B cell (primary cell): ENCODE data around the gene LMAN1L. TPM values are rescaled to one million over a fixed set of nuclear protein-coding genes. Genes with fewer than 3 reads are reported as not detected.

ENCODE experiments used
- ATAC-seq: fragments of 200-7000 bp; cut with Tn5 transposase; one replicate; pipeline ENCODE4 v1.10.0; 2021; ENCODE audit warnings: low read depth, mild to moderate bottlenecking, moderate number of reproducible peaks, moderate library complexity
- CTCF ChIA-PET: fragments of 350-600 bp; sonication (Branson Sonifier 250); formaldehyde crosslinking; loops from one replicate; lab custom pipeline; 2021; ENCODE audit warnings: antibody characterized with exemption, inconsistent platforms; lab: Charles Lee
- POLR2A ChIA-PET: fragments of 350-600 bp; sonication (Branson Sonifier 250); formaldehyde crosslinking; loops from one replicate; lab custom pipeline; 2021; ENCODE audit warnings: antibody characterized with exemption; lab: Charles Lee
- DNase-seq: peaks from one replicate; pipeline ENCODE4 v3.0.0; 2013
- H2AFZ ChIP-seq: 2 replicates; pipeline ENCODE4 v1.6.1; 2012; ENCODE audit warnings: mild to moderate bottlenecking, low read depth, low read length; ENCODE audit not compliant: insufficient read depth, poor library complexity, severe bottlenecking
- H3K27ac ChIP-seq, 2 donors: 1 replicate in 1 of 2; 2 replicates in 1 of 2; pipeline ENCODE4 v1.5.1; 2012 to 2013; ENCODE audit warnings: low read length in 2 of 2, mild to moderate bottlenecking in 2 of 2, moderate library complexity in 1 of 2
- H3K27me3 ChIP-seq, 4 experiments: fragments of 200-600 bp in 1 of 4; sonication (generic) in 1 of 4; replicated peaks in 1 of 4; 1 replicate in 2 of 4; 2 replicates in 2 of 4; pipeline versions ENCODE4 v1.6.1 to v1.7.0; 2013 to 2016; ENCODE audit warnings: low read length in 3 of 4, mild to moderate bottlenecking in 2 of 4, mixed read lengths in 1 of 4, moderate library complexity in 1 of 4; ENCODE audit not compliant: insufficient read depth in 4 of 4, control insufficient read depth in 3 of 4; ENCODE audit errors: control extremely low read depth in 1 of 4
- H3K36me3 ChIP-seq, 2 experiments: replicated peaks in 1 of 2; 1 replicate in 1 of 2; 2 replicates in 1 of 2; pipeline versions ENCODE4 v1.6.1 to v1.7.1; 2013; ENCODE audit warnings: low read length in 1 of 2; ENCODE audit not compliant: insufficient read depth in 2 of 2, control insufficient read depth in 1 of 2; ENCODE audit errors: control extremely low read depth in 1 of 2, extremely low read depth in 1 of 2
- H3K4me1 ChIP-seq, 2 donors: fragments of 200-600 bp in 1 of 2; sonication (generic) in 1 of 2; 1 replicate in 1 of 2; 2 replicates in 1 of 2; pipeline versions ENCODE4 v1.5.1 to v1.6.1; 2013 to 2017; ENCODE audit warnings: low read length in 2 of 2; ENCODE audit not compliant: control insufficient read depth in 2 of 2, insufficient read depth in 2 of 2
- H3K4me2 ChIP-seq: replicated peaks from 2 replicates; pipeline ENCODE3; 2012; ENCODE audit warnings: mild to moderate bottlenecking, low read depth, low read length; ENCODE audit not compliant: poor library complexity, severe bottlenecking
- H3K4me3 ChIP-seq, 5 experiments: fragments of 200-600 bp in 1 of 5; sonication (generic) in 1 of 5; 1 replicate in 3 of 5; 2 replicates in 2 of 5; pipeline versions ENCODE4 v1.5.1 to v1.7.0; 2011 to 2016; ENCODE audit warnings: low read length in 4 of 5, mild to moderate bottlenecking in 4 of 5, low read depth in 2 of 5, control low read depth in 1 of 5, moderate library complexity in 1 of 5; ENCODE audit not compliant: insufficient read depth in 1 of 5; ENCODE audit errors: control extremely low read depth in 1 of 5, extremely low read depth in 1 of 5
- H3K79me2 ChIP-seq: fragments of 200-600 bp; sonication (generic); one replicate; pipeline ENCODE4 v1.6.0; 2016; ENCODE audit warnings: low read length; ENCODE audit not compliant: control insufficient read depth, insufficient read depth
- H3K9ac ChIP-seq: fragments of 200-600 bp; sonication (generic); 2 replicates; pipeline ENCODE4 v1.6.1; 2017; ENCODE audit warnings: mild to moderate bottlenecking, low read length, moderate library complexity
- H3K9me3 ChIP-seq, 3 donors: one replicate each; pipeline versions ENCODE4 v1.6.1 to v1.7.1; 2013; ENCODE audit warnings: low read length in 2 of 3; ENCODE audit not compliant: control insufficient read depth in 2 of 3, insufficient read depth in 1 of 3; ENCODE audit errors: control extremely low read depth in 1 of 3
- H4K20me1 ChIP-seq: 2 replicates; pipeline ENCODE4 v1.6.0; 2012; ENCODE audit warnings: mild to moderate bottlenecking, low read length; ENCODE audit not compliant: insufficient read depth, control insufficient read depth, poor library complexity, severe bottlenecking
- H3K27ac Mint-ChIP-seq: one replicate; pipeline ENCODE4 v1.8.0; 2021; ENCODE audit warnings: mixed read lengths
- H3K27me3 Mint-ChIP-seq: one replicate; pipeline ENCODE4 v1.8.0; 2021; ENCODE audit warnings: mixed read lengths
- H3K4me1 Mint-ChIP-seq: one replicate; pipeline ENCODE4 v1.8.0; 2021; ENCODE audit warnings: mixed read lengths
- H3K4me3 Mint-ChIP-seq: one replicate; pipeline ENCODE4 v1.8.0; 2021; ENCODE audit warnings: mixed read lengths
- H3K9me3 Mint-ChIP-seq: one replicate; pipeline ENCODE4 v1.8.0; 2022; ENCODE audit warnings: mixed read lengths; ENCODE audit not compliant: insufficient read depth
- EZH2 ChIP-seq: IDR thresholded peaks from 2 replicates; pipeline ENCODE4 v1.6.1; 2012; ENCODE audit warnings: borderline replicate concordance, low read depth, mild to moderate bottlenecking, moderate library complexity, low read length; ENCODE audit not compliant: insufficient read depth, poor library complexity, severe bottlenecking
- WGBS: methylation state at CpG from one replicate; pipeline ENCODE4 v1.1.5; 2013; ENCODE audit warnings: missing lambda C conversion rate; ENCODE audit not compliant: insufficient coverage; 5-methylcytosine and 5-hydroxymethylcytosine counted together
- intact Hi-C: fragments of 100-400 bp; cut with micrococcal nuclease; formaldehyde crosslinking; loops from one replicate; pipeline ENCODE4 v1.10.0; 2022
- polyA plus RNA-seq: library from polyadenylated mRNA; depleted of rRNA; stranded (reverse); fragments of >200 nt; gene quantifications from 2 replicates; pipeline ENCODE4 v1.2.3, GENCODE V29; 2012
- total RNA-seq, 2 donors: library from RNA; stranded (reverse); fragments of 120-200 nt in 1 of 2; gene quantifications; 1 replicate in 1 of 2; 2 replicates in 1 of 2; pipeline versions ENCODE4 v1.2.3 to v1.2.4, GENCODE V29; 2013 to 2022
- TF ChIP-seq, protein P1 (sequence below): fragments of 200-600 bp; IDR thresholded peaks from one replicate; pipeline ENCODE4 v1.8.0; 2022; ENCODE audit warnings: antibody characterized with exemption, mild to moderate bottlenecking

Gene LMAN1L
- total and polyA plus RNA-seq, 2 donors (not counting 1 experiment from before 2014, with no cell fraction given): 0.60 to 1.1 TPM

DNA sequence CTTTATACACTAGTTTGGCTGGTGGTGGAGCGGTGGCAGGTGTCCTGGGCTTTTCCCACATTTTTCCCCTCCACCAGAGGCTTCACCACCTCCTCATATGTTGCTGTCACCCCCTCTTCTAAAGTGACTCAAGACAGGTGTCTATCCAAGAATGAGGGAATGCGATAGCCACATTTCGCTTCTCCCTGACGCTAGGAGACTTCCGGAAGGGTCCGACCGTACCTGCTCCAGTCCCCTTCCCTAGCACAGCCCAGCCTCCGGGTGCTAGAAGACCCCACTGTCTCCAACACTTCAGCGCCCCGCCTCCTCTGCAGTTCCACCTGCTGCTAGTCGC, 60.0 kb downstream of the LMAN1L start:
- intact Hi-C loops: loop anchor here (1.0 to 2.0 kb wide), 7 partner anchors 14 to 330 kb away; partner anchors contain the start of genes COX5A, FAM219B, MPI and ULK3
- peaks cover 0 to 12% of the 10 kb centered on the region in 2 experiments for H3K36me3 ChIP-seq

More for the DNA sequence above, 60.0 kb downstream of the LMAN1L start:
- ATAC-seq (no peak), DNase-seq (no peak)
- Mint-ChIP-seq H3K27ac (peak overlapping the region; percentile 98), H3K4me1 (peaks cover 48% of the 10 kb centered on the region), H3K4me3 (peak overlapping the region; percentile 95), H3K9me3 (no peaks in the 10 kb centered on the region), H3K27me3 (no peaks in the 10 kb centered on the region)
- no peaks in the 10 kb centered on the region for H3K9me3 ChIP-seq
- peaks cover 55% of the 10 kb centered on the region for H3K79me2 ChIP-seq
- no peaks in the 10 kb centered on the region for H3K27me3 ChIP-seq
- peaks cover 42 to 57% of the 10 kb centered on the region in 2 donors for H3K4me1 ChIP-seq
- peaks cover 44% of the 10 kb centered on the region for H4K20me1 ChIP-seq
- peak overlapping the region; percentile 98 for H3K4me2 ChIP-seq
- ChIA-PET CTCF (interaction anchor here (1.0 kb wide), 1 partner anchor 15 kb away, joined by 3 read pairs; no protein-coding TSS in a partner anchor), POLR2A (interaction anchor here (0.7 to 1.1 kb wide), 2 partner anchors 34 to 491 kb away, joined by 3 to 5 read pairs; partner anchors contain the start of gene FAM219B)
- 2% methylated on average over 10 of the region's 11 CpGs for WGBS
- peak overlapping the region; percentile 88 for H3K9ac ChIP-seq
- peak overlapping the region; percentile 64 to 91 (median 83) for H3K4me3 ChIP-seq
- peak overlapping the region; percentile 88 for H2AFZ ChIP-seq
- TF ChIP-seq, protein P1, sequence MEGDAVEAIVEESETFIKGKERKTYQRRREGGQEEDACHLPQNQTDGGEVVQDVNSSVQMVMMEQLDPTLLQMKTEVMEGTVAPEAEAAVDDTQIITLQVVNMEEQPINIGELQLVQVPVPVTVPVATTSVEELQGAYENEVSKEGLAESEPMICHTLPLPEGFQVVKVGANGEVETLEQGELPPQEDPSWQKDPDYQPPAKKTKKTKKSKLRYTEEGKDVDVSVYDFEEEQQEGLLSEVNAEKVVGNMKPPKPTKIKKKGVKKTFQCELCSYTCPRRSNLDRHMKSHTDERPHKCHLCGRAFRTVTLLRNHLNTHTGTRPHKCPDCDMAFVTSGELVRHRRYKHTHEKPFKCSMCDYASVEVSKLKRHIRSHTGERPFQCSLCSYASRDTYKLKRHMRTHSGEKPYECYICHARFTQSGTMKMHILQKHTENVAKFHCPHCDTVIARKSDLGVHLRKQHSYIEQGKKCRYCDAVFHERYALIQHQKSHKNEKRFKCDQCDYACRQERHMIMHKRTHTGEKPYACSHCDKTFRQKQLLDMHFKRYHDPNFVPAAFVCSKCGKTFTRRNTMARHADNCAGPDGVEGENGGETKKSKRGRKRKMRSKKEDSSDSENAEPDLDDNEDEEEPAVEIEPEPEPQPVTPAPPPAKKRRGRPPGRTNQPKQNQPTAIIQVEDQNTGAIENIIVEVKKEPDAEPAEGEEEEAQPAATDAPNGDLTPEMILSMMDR: no peak
- no peak for TF ChIP-seq EZH2
- peak overlapping the region; percentile 94 to 95 for H3K27ac ChIP-seq
